Measurements from ENCODE around the gene RHO.
"Not testable (repeated sequence)": the region's sequence is repeated elsewhere in the genome, so short reads cannot be mapped to it uniquely, and the experiment has no call there.

RHO gene

DNA sequence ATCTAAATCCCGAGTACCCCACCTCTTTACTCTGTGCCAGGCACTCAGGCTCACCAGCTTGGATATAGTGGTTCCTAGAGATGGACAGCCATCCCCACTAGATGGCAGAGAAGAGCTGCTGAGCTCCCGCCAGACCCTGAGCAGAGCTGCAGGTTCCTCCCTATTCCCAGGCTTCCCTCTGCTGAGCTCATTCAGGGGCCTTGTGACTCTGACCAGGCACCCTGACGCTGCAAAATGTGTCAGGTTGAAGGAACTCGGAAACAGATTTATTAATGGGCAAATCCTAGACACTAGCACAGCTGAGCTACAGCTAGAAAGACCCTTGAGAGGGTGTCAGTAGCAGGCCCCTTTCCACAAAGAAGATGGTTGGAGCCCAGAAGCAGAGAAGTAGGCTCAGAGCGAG, 38.2 kb upstream of the RHO start (continued):
- TF ChIP-seq ZNF707 (tag by site-specific recombination; IDR thresholded peaks at IDR 0.05): no peak
- TF ChIP-seq, protein P1, sequence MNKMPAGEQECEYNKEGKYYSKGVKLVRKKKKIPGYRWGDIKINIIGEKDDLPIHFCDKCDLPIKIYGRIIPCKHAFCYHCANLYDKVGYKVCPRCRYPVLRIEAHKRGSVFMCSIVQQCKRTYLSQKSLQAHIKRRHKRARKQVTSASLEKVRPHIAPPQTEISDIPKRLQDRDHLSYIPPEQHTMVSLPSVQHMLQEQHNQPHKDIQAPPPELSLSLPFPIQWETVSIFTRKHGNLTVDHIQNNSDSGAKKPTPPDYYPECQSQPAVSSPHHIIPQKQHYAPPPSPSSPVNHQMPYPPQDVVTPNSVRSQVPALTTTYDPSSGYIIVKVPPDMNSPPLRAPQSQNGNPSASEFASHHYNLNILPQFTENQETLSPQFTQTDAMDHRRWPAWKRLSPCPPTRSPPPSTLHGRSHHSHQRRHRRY (tag by site-specific recombination; IDR thresholded peaks at IDR 0.05): no peak
- TF ChIP-seq ZNF133 (tag by site-specific recombination; IDR thresholded peaks at IDR 0.05): no peak
- TF ChIP-seq, protein P2, sequence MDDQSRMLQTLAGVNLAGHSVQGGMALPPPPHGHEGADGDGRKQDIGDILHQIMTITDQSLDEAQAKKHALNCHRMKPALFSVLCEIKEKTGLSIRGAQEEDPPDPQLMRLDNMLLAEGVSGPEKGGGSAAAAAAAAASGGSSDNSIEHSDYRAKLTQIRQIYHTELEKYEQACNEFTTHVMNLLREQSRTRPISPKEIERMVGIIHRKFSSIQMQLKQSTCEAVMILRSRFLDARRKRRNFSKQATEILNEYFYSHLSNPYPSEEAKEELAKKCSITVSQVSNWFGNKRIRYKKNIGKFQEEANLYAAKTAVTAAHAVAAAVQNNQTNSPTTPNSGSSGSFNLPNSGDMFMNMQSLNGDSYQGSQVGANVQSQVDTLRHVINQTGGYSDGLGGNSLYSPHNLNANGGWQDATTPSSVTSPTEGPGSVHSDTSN (CRISPR knock-in tag; IDR thresholded peaks at IDR 0.05): no peak
- 0 out of 2 replicates have a peak, but pooled peaks have one; percentile 16 for TF ChIP-seq ZBTB48 (tag by site-specific recombination; IDR thresholded peaks at IDR 0.05)
- TF ChIP-seq ZNF16 (tag by site-specific recombination; IDR thresholded peaks at IDR 0.05; ENCODE audit: low read depth): no peak
- peak; percentile 66 for TF ChIP-seq ZBTB20 (tag by site-specific recombination; IDR thresholded peaks at IDR 0.05)
- no peak for TF ChIP-seq ZXDB (tag by site-specific recombination; IDR thresholded peaks at IDR 0.05)
- no peak for TF ChIP-seq ZNF555 (tag by site-specific recombination; conservative IDR thresholded peaks at IDR 0.05)
- peak; percentile 95 for TF ChIP-seq ZNF654 (tag by site-specific recombination; IDR thresholded peaks at IDR 0.05; ENCODE audit: low read depth)
- TF ChIP-seq, protein P3, sequence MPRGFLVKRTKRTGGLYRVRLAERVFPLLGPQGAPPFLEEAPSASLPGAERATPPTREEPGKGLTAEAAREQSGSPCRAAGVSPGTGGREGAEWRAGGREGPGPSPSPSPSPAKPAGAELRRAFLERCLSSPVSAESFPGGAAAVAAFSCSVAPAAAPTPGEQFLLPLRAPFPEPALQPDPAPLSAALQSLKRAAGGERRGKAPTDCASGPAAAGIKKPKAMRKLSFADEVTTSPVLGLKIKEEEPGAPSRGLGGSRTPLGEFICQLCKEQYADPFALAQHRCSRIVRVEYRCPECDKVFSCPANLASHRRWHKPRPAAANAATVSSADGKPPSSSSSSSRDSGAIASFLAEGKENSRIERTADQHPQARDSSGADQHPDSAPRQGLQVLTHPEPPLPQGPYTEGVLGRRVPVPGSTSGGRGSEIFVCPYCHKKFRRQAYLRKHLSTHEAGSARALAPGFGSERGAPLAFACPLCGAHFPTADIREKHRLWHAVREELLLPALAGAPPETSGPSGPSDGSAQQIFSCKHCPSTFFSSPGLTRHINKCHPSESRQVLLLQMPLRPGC (tag by site-specific recombination; IDR thresholded peaks at IDR 0.05): no peak
- no peak for TF ChIP-seq BCL11B (tag by site-specific recombination; IDR thresholded peaks at IDR 0.05; ENCODE audit: low read depth)
- no peak for TF ChIP-seq ZNF2 (tag by site-specific recombination; IDR thresholded peaks at IDR 0.05)
- TF ChIP-seq ZNF791 (tag by site-specific recombination; IDR thresholded peaks at IDR 0.05): no peak
- no peak for TF ChIP-seq ZNF530 (tag by site-specific recombination; IDR thresholded peaks at IDR 0.05; ENCODE audit: low read depth)
- TF ChIP-seq, protein P4, sequence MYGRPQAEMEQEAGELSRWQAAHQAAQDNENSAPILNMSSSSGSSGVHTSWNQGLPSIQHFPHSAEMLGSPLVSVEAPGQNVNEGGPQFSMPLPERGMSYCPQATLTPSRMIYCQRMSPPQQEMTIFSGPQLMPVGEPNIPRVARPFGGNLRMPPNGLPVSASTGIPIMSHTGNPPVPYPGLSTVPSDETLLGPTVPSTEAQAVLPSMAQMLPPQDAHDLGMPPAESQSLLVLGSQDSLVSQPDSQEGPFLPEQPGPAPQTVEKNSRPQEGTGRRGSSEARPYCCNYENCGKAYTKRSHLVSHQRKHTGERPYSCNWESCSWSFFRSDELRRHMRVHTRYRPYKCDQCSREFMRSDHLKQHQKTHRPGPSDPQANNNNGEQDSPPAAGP (tag by site-specific recombination; IDR thresholded peaks at IDR 0.05): peak; percentile 20; the same call in 1 of the 2 replicates
- TF ChIP-seq ZNF311 (tag by site-specific recombination; IDR thresholded peaks at IDR 0.05; ENCODE audit: borderline replicate concordance): no peak
- TF ChIP-seq, protein P5, sequence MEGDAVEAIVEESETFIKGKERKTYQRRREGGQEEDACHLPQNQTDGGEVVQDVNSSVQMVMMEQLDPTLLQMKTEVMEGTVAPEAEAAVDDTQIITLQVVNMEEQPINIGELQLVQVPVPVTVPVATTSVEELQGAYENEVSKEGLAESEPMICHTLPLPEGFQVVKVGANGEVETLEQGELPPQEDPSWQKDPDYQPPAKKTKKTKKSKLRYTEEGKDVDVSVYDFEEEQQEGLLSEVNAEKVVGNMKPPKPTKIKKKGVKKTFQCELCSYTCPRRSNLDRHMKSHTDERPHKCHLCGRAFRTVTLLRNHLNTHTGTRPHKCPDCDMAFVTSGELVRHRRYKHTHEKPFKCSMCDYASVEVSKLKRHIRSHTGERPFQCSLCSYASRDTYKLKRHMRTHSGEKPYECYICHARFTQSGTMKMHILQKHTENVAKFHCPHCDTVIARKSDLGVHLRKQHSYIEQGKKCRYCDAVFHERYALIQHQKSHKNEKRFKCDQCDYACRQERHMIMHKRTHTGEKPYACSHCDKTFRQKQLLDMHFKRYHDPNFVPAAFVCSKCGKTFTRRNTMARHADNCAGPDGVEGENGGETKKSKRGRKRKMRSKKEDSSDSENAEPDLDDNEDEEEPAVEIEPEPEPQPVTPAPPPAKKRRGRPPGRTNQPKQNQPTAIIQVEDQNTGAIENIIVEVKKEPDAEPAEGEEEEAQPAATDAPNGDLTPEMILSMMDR (tag by site-specific recombination; IDR thresholded peaks at IDR 0.05): peak; percentile 48
- TF ChIP-seq EGR2 (tag by site-specific recombination; IDR thresholded peaks at IDR 0.05; ENCODE audit: low read depth): no peak
- 0 out of 2 replicates have a peak, but pooled peaks have one; percentile 28 for TF ChIP-seq ZNF394 (tag by site-specific recombination; IDR thresholded peaks at IDR 0.05; ENCODE audit: borderline replicate concordance)
- TF ChIP-seq ZNF292 (tag by site-specific recombination; IDR thresholded peaks at IDR 0.05; ENCODE audit: borderline replicate concordance, low read depth): no peak
- TF ChIP-seq ZNF629 (tag by site-specific recombination; IDR thresholded peaks at IDR 0.05): peak; percentile 18; the same call in 1 of the 2 replicates

DNA sequence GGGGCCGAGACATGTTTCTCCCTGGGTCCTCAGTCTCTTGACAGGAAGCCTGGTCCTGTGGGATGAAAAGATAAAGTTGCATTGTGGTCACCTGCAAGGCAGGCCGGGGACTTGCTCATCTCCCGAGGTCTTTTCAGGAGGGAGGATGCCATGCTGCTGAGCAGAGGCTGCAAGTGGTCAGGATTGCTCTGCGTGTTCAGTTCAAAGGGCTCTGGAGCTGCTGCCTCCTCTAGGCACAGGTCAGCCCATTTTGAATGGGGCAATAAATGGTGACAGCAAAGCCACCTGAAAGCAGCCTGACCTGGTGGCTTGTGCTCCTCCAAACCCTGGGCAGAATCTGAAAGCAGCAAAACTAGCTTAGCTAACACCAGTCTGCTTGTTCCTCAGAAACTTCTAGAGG, 37.4 kb upstream of the RHO start:
- H3K4me1 ChIP-seq (ENCODE audit: control insufficient read depth, insufficient read depth, low read length); H3K9me3 ChIP-seq (ENCODE audit: control insufficient read depth, insufficient read depth, low read depth, low read length); H3K27ac ChIP-seq (ENCODE audit: extremely low read depth, low read depth, low read length); H3K4me3 ChIP-seq (ENCODE audit: low read depth, low read length); POLR2A ChIA-PET: not testable (repeated sequence)
- CTCF ChIA-PET: interaction anchor here (0.8 to 2.3 kb wide), 9 partner anchors 44 to 615 kb away, joined by 3 to 19 read pairs (median 4); partner anchors contain the start of gene PLXND1
- peaks cover 0 to 26% of the 10 kb centered on the region in 2 experiments; a peak in 1 of 3 replicates for H3K36me3 ChIP-seq (ENCODE audit: control insufficient read depth in 2 of 2, insufficient read depth in 1 of 2, low read length in 2 of 2)

Data from HEK293 (cell line).